EH (cell line): Measurements from ENCODE around the gene GNAT3.
A peak's percentile ranks its signal among the peaks of the same experiment; 100 is the strongest.

Experiments used
- DNase-seq: peaks from one replicate; pipeline ENCODE4 v3.0.0-alpha.2; 2015; ENCODE audit warnings: low read depth

Gene GNAT3

GRCh38 chr7:80500325-80500724 is 11.5 kb downstream of the GNAT3 start:
- DNase-seq: no peak

DNA sequence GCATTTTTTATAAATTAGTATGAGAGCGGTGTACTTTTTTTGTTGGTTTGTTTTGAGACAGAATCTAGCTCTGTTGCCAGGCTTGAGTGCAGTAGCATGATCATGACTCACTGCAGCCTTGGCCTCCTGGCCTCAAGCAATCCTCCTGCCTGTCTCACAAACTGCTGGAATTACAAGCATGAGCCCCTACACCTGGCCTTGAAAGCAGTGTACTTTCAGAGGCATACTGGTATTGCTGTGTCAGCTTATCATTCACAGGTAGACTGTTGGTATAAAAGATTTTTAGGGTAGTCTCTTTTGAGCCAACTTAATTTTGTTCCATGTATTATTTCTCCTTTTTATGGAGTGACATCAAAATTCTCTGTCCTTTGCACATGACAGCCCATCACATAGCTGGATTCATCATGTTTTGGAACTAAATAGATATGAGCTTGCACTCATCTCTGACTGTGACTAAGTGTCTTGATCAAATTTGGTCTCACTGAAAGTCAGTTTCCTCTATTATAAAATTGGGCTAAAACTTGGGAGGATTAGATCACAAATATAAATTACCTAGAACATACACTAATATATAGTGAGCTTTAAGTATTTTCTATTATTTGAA is 12.4 kb downstream of the GNAT3 start:
- peak; percentile 95 for DNase-seq

- peak; percentile 68 for DNase-seq
Measured at GRCh38 chr7:80498481-80499349, 13.1 kb downstream of the GNAT3 start.

DNA sequence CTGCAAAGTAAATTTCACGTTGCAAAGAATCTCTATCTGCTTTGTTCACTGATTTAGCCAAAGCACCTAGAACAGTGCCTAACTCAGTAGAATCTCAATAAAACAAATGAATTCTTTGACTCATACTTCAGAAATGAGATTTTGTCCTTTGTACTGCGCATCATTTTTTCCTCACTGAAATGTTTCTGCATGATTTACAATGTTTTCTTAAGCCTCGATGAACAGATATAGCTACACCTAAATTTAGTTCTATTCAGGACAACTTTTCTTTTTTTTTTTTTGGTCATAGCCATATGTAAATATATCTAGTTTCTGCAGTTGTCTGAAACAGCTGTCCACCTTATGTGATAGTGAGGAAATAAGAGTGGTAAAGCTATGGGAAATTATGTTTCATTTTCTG is 15.3 kb downstream of the GNAT3 start:
- DNase-seq: peak; percentile 70

DNA sequence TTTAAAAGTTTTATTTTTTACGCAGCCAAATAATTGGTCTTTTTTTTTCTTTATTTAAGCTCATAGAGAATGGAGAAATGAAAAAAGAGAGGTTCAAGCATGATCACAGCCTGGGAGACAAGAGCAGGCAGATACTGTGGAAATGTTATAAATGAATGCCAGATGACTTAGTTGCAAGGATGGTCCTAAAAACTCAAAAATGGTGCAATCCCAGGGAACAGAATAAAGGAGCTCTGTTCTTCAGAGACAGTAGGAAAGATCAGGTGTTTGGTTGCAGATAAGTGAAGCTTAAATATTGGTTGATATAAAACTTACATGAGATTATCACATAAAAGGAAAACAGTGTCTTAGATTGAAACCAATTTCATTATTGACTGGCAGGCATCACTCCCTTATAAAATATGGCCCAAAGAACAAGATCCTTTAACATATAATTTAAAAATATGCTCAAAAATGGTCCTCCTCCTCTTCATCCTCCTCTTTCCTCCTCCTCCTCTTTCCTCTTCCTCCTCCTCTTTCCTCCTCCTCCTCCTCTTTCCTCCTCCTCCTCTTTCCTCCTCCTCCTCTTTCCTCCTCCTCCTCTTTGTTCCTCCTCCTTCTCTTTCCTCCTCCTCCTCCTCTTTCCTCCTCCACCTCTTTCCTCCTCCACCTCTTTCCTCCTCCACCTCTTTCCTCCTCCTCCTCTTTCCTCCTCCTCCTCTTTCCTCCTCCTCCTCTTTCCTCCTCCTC is 18.6 kb downstream of the GNAT3 start:
- no peak for DNase-seq

DNA sequence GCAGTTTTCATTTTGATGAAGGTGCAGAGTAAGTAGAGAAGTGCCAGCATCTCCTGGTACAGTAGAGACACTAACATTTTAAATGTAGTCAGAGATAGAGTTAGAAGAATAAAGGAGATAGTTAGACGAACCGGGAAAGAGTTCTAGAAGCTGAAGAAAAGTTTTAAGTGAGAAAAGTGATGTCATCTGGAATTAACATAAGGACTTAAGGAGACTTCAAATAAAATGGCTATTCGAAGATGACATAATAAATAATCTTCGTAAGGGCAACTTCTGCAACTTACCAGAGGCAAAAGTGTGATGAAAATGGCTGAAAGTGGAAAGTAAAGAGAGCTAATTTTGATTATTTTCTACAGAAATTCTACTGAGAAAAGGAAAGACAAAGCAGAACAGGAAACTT is 20.4 kb downstream of the GNAT3 start:
- DNase-seq: no peak

DNA sequence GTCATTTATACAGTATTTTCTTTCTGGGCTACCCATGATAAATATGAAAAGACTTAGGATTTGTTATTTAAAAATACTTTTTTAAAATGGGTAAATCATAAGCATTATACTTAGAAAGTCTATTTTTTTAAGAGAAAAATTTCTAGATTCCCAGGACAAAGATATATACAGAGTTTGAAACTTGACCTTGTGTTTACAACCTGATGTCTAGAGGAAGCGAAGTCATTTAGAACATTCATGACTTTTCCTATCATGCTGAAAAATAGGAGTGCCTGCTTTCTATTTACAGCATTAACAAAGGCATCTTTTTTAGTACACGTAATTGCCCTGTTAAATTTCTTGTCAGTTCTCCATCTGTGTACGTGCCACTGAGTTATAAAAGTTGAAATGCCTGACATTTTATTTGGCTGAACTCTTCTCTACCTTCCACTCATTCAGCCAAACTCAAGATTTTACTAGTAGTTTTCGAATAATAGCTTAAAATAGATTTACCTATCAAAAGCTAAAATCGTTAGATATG is 23.0 kb downstream of the GNAT3 start:
- peak; percentile 50 for DNase-seq

DNA sequence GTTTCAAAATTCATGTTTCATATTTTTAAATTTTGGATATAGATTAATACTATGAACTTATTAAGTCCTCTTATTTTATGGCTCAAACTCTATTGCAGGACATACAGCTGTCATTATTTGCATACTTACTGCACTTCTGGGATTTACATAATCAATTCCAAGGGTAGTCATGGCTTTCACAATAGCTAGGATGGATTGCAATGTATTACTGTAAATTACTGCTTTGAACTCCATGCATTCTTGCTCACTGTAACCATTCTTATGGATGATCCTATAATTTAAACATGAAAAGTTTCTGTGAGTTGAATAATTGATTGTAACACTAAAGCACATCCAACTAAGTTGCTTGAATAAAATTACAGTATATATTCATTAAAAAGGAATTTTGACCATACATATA is 23.5 kb downstream of the GNAT3 start:
- DNase-seq: peak; percentile 14

GRCh38 chr7:80485721-80486120 is 26.1 kb downstream of the GNAT3 start:
- no peak for DNase-seq

DNA sequence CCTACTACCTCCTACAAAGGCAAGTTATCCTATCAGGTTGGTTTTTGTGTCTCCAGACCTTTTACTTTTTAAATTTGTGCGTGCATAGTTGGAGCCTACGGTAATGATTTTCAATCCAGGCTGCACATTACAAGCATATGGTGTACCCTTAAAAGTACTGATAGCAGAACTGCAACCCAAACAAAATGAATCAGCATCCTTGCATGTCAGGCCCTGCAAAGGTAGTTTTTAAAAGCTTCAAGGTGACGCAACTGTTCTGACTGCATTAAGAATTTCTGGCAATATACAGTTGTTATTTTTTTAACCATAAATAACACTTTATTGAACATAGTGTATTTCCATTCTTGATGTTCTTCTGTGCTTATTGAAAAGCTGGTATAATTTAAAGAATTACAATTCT is 28.9 kb downstream of the GNAT3 start:
- no peak for DNase-seq

DNA sequence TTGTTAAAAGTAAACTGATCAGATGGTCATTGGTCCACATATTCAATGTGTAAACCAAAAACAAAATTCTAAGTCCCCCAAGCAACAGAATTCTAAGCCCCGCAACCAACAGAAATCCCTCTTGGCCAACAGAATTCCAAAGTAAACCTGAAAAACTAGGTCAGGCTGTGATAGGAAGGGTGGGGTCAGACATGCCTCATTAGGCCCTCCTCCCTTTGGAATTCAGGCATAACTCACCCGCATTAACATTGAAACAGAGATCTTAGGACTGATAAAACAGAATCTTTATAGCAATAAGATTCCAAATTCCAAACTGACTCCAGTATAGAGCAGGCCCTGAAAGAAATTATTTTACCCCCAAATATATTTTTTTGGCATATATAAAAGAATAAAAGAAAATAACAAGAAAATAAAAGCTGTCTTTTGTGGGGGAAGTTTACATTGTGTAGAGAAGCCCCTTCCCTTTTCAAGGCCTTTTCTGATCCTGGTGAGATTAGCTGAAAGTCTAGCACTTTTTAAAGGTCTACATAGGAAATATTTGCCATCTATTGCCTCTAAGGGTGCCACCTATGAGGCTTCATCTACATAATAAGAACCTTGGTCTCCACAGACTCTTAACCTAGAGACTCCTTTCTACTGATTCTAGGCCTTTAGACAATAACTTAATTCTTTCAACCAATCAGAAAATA is 30.5 kb downstream of the GNAT3 start:
- DNase-seq: peak; percentile 71

- DNase-seq: peak; percentile 47
Measured at GRCh38 chr7:80480566-80480965, 31.3 kb downstream of the GNAT3 start.

GRCh38 chr7:80478683-80479082 is 33.2 kb downstream of the GNAT3 start:
- peak; percentile 71 for DNase-seq

GRCh38 chr7:80476035-80476434 is 35.8 kb downstream of the GNAT3 start:
- no peak for DNase-seq

DNA sequence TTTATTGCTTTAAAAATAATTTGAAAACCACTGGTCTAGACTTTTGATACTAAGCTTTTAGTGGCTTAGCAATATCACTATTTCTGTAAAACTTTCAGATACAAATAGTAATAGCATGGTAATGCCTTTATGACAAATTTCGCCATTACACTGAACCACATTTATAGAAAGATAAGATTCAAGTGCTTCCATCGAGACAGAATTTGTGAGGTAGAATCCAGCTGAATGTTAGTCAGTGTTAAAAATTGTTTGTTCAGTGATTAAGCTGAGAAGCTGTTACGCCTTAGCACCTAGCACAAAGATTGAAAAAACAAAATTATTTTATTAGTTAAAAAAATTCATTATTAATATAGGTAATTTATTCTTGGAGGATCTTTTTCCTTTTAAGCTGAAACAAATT is 36.5 kb downstream of the GNAT3 start:
- DNase-seq: no peak

- no peak for DNase-seq
Measured at GRCh38 chr7:80473751-80474150, 38.1 kb downstream of the GNAT3 start.

- DNase-seq: no peak
Measured at GRCh38 chr7:80472491-80473200, 39.2 kb downstream of the GNAT3 start.

- no peak for DNase-seq
Measured at GRCh38 chr7:80468931-80469714, 42.7 kb downstream of the GNAT3 start.

DNA sequence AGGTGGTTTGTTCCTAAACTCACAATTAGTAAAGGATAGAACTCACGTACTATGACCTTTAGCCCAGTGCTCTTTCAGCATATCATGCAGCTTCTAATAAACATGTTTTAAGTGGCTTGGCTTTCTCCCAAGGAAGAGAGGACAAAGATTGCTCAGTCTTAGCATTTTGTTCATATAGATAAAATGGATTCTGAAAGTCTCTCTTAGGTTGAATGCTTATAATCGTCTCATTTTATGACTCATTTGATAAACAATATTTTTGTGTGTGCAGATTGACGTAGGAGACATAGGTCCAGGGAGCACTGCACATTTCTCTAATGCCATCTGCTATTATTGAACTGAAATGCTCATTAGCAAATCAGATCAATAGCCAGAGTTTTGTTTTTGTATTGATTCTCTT is 44.8 kb downstream of the GNAT3 start:
- DNase-seq: peak; percentile 62

DNA sequence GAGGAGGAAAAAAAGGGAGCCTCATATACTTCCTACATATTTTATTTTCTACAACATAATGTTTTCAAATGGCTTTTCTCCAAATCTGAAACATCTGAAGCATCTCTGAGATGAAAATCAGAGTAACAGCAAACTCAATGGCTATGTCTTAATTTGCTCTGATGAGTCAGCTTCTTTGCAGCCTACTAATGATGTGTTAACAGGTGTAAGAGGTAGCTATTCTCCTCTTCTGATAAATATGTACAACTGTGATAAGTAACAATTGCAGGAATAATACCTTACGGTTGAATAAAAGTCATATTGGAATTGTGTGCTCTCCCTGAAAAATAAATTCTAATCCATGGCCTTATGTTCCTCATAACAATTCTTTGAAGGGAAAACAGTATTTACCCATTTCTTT is 45.2 kb downstream of the GNAT3 start:
- DNase-seq: peak; percentile 25

DNA sequence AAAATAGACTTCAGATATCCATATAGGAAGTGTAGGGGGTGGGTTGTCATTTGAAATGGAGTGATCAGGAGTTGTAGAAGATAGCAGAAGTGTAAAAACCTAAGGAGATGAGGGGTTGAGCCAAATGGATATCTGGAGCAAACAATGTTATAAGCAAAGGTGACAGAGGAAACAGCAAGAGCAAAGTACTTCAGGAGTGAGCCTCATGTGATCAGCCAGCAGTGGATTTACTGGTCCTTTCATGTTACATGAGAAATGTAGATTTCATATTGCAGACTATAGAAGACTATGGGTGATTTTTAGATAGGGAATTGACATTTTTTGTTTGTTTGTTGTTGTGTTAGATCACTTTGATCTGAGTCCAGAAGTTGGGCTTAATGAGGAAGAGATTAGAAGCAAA is 47.7 kb downstream of the GNAT3 start:
- DNase-seq: no peak
